Measurements from ENCODE around the gene ORM2.
"Not testable (repeated sequence)": the region's sequence is repeated elsewhere in the genome, so short reads cannot be mapped to it uniquely, and the experiment has no call there.

ORM2 gene

DNA sequence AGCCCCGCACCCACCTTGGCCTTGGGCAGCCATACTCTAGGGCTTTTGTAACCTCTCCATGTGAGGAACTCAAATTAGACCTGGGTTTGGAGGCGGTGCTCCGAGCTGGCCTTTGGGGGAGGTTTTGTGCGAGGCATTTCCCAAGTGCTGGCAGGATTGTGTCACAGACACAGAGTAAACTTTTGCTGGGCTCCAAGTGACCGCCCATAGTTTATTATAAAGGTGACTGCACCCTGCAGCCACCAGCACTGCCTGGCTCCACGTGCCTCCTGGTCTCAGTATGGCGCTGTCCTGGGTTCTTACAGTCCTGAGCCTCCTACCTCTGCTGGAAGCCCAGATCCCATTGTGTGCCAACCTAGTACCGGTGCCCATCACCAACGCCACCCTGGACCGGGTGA is at the start of gene ORM2:
Gene ORM2 (plus strand): TSS at position 245 of the 398 bp plus-strand sequence. CDS start 36 bp downstream, at position 281.
- intact Hi-C loops (cut with DNase I); DNase-seq: not testable (repeated sequence)

DNA sequence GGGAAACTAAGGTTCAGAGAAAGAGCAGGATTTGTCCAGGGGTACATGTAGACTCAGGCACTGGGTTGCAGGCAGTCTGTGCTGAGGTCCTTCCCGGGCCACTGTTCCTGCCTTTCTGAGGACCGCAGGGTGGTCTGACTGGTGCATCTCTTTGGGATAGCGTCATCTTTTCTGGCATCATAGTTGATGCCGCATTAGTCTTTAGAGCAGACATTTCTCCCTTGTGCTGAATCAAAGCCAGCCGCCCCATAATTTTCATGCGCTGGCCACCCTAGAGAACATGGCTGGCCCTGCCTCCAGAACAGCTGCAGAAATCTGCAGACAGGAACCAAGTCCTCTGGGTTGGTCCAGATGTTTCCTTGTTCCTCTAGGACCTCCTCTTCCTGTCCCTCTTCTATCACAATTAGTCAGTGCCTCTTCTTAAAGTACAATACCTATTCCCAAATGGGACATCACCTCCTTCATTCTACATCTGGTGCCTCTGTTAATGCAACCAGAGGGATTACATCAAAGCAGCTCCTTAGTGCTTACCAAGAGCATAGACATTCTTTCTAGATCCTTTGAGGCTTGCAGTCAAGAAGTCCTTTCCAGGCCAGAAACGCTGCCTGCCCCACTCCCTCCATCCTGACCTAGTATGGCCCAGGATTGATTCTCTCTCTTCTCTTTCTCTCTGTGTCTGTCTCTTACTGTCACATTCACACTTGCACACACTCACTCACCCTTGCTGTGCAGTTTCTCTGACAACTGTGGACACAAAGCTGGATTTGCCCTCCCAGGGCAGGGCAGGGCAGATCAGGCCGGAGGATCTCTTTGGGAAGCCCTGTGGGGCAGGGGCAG is 48.8 kb upstream of the ORM2 start:
- intact Hi-C loops (cut with DNase I) = no loop called here
- peak in 1 of 42 donors; percentile 3 for DNase-seq

DNA sequence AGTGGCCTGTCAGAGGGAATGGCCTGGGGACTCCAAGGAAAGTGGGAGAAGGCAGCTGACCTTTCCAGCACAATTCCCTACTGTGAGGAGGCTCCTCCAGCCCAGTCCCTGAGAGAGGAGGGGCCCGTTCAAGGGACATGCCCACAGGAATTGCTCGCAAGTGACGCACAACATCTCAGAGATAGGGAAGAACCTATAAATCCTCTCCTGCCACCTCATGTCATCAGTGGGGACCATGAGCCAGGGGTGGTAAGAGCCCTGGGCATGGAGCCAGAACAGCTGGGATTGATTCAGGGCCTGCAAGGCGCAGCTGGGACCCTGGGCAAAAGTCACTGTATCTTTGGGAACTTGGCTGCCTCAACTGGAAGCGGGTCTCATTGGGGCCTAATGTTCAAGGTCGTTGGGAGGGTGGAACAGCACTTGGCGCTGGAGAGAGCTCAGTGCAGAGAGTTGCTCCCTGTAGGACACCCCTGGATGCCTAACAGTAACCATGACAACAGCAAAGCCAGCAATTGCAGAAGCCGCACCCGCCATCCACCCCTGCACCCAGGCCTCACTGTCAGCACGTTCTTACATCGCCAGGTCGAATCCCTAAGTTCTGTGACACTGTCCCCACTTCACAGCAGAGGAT is 48.1 kb upstream of the ORM2 start:
- intact Hi-C loops (cut with DNase I) = no loop called here
- DNase-seq = peak in 5 of 42 donors; percentile 2 to 40 (median 6)

DNA sequence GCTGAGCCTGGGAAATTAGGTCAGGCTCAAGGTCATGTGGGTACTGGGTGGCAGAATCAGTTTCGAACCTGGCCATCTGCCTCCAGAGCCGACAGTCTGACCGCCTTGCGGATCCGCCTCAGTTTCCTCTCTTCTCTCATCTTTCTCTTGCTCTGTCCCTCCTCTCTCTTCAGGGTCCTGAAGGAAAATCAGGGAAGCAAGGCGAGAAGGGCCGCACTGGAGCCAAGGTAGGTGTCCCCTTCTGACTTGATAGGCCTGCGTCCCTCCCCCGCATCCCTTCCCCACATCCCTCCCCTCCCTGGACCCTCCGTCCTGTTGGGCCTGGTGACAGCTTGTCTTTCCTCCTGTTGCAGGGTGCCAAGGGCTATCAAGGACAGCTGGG is 47.6 kb upstream of the ORM2 start:
- peak in 1 of 42 donors; percentile 4 for DNase-seq
- intact Hi-C loops (cut with DNase I) = no loop called here

DNA sequence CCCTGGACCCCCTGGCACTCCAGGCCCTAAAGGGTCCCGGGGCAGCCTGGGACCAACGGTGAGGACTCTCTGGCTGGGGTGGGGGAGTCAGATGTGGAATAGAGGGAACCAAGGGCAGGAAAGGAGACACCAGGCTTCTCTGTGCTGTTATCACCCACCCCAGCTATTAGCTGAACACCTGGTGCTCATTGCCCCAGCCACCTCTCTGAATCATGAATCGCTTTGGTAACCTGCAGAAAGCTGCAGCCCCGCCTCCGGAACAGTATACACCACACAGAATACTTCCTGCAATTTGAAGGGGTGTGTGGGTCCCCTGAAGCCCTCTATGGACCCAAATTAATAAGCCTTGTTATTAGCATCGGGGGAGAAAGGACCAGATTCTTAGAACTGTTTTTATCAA is 47.2 kb upstream of the ORM2 start:
- peak in 4 of 42 donors; percentile 2 to 34 (median 4) for DNase-seq
- intact Hi-C loops (cut with DNase I) = no loop called here

DNA sequence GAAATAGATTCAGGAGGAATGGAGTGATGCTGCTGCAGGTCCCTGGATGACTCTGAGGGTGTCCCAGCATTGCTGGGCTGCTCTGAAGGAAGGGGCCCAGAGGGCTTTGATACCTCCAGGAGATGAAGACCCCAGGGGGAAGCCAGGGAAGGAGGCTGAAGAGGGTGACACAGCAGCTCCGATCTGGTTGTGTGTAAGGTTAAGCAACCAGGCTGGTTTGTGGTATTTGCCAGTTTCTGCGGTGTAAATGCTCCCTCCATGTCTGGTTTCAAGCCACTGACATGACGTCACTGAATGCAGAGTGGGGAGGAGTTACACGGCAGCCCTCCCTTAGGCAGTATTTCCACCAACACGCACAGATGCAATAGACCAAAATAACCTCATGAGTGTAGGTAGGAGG is 46.7 kb upstream of the ORM2 start:
- intact Hi-C loops (cut with DNase I) = no loop called here
- peak in 8 of 42 donors; percentile 3 to 56 (median 18) for DNase-seq

DNA sequence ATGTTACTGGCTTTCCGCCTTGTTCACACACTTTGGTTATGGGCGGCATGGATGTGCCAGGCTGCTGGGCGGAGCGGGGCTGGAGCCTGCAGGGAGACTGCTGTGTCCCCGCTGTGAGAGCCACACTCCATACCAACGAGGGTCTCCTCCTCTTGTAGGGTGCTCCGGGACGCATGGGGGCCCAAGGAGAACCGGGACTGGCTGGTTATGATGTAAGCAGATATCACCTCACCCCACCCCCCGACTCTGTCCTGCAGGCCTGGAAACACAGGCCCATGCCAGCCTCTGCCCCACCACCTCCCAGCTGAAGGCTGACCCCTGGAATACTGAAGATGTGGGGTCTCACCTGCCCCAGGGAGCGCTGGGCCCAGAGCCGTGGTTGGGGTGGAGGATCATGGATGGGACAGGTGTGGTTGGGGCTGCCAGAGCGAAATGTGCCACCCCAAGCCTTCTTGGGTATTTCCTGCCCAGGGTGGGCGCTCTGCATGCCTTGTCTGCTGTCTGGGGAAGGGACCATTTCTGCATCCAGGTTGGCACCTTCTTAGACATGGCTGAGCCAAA is 46.0 kb upstream of the ORM2 start:
- intact Hi-C loops (cut with DNase I) = no loop called here
- peak in 3 of 42 donors; percentile 3 to 4 (median 3) for DNase-seq

DNA sequence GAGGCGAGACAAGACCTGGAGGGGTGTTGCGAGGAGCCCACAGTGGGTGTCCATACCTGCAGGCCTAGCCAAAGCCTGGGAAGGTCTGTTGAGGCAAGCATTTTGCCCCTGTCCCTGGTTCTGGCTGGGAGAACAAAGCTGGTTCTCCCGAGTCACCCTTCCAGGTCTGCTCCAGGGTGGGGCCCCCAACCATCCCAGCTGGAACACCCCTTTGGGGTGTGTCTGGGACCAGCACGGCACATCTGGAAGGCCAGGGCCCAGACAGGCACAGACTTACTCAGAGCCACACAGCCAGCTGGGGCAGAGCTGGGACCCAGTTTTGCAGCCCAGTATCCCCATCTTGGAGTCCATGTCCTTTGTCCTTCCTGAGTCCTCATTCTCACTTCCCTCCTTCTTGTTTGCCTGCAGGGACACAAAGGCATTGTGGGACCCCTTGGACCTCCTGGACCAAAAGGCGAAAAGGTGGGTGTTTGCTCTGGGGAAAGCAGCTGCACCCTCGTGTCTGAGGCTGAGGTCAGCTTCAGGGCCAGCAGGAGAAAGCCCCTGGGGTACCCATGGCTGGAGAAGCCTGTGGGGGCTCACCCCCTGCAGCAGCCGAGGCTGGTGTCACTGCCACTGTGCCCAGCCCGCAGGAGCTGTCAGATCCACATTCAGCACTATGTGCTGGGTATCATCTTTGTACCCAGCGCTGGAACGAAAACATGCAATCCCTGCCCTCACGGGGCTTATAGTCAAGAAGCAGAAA is 45.2 kb upstream of the ORM2 start:
- DNase-seq = peak in 4 of 42 donors; percentile 1 to 5 (median 2)
- intact Hi-C loops (cut with DNase I) = no loop called here

DNA sequence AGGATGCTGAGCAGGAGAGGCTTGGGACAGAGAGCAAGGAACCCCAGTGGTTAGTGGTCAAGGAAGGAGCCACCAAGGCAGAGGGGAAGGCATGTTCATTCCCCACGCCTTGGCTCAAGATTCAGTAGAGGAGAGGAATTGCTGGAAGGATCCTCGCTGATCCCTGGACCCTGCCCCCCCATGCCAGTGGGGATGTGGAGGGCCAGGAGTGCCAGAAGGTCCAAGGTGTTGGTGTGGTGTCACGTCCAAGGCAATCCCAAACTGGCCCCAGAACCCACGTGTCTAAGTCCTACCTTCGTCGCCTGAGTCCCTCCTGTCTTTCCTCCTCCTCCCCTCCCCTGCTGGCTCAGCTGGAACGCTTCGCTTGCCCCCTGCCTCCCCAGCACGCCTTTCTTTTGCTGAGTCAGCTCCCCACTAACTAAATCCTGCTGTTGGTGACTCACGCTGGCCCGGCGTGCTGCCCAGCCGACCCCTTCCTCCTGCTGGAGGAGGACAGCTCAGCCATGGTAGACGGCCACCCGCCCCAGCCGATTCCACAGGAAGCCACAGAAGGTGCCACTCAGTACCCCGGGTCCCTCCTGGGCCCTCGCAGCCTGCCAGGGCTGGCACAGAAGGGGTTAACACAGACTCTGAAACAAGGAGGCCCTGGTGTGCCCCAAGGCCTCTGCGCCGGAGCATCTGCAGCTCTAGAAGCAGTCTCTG is 44.4 kb upstream of the ORM2 start:
- peak in 4 of 42 donors; percentile 0 to 24 (median 6) for DNase-seq
- intact Hi-C loops (cut with DNase I) = no loop called here

DNA sequence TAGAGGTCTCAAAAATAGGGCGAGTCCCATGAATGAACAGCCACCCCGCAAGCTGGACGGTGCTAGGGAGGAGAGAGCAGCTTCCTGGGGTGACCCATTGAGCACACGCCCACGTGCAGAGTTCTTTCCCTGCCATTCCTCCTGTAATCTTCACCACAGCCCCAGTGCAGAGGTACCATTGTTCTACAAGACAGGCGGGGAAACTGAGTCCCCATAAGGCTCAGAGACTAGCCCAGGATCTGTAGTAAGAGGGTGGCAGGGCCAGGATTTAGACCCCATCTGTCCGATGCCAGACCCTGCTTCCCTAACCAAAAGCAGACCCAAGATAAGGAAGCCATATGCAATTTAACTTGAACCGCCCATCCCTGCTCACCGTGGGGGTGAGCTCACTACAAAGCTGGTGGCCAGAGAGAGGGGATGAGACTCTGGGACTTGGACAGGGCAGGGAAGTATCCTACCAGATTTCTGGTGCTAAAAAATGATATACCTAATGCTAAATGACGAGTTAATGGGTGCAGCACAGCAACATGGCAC is 43.5 kb upstream of the ORM2 start:
- intact Hi-C loops (cut with DNase I) = no loop called here

DNA sequence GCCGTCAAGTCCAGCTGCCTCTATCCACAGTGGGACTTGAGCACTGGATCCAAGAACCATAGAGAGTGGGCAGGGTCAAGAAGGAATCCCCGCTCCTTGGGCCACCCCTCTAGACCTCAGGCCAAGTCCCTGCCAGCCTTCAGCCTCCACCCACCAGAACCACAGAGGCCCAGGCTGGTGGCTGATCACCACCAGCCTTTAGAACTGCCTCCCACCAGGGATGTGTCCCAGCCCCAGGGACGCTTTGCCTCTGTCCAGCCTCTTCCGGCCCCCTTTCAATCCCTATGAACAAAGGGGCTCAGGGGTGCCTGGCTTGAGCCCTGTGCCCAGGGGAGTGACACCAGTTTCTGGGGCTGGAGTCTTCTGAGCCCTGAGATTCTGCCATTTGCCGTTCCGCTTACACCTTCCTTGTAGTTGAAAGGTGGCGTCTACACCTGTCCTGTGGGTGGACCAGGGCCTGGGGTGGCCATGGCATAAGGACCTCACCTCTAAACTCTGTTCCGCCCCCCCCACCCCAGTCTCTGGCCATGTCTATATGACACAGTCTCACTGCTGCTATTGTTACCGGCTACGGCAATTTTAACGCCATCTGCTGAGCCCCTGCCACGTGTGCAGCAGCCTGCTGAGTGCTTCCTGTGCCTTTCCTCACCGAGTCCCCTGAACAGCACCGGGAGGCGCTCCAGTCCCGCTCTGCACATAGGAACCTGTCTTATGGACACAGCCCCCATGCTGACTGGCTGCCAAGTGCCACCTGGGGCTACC is 42.5 kb upstream of the ORM2 start:
- intact Hi-C loops (cut with DNase I) = no loop called here
- peak in 5 of 42 donors; percentile 2 to 25 (median 10) for DNase-seq

More for the DNA sequence above, 43.5 kb upstream of the ORM2 start:
- peak in 4 of 42 donors; percentile 2 to 14 (median 6) for DNase-seq

DNA sequence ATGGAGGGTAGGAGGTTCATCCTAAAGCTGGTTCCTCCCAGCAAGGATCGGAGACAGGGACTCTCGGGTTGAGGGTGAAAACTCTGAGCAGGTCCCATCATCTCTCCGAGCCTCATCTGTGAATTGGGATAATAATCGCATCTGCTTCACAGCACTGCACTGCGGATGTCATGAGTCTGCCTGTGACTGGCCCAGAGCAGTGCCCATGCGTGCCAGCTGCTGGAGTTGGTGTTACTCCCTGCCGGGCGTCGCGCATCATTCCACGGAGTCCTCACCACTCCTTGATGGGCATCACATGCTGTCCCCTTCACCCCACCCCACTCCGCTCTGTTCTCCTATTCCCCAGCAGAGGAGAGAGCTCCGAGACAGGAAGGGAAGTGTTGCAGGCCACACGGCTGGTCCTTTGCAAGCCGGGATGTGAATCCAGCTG is 41.9 kb upstream of the ORM2 start:
- peak in 4 of 42 donors; percentile 9 to 27 (median 18) for DNase-seq
- intact Hi-C loops (cut with DNase I) = no loop called here

DNA sequence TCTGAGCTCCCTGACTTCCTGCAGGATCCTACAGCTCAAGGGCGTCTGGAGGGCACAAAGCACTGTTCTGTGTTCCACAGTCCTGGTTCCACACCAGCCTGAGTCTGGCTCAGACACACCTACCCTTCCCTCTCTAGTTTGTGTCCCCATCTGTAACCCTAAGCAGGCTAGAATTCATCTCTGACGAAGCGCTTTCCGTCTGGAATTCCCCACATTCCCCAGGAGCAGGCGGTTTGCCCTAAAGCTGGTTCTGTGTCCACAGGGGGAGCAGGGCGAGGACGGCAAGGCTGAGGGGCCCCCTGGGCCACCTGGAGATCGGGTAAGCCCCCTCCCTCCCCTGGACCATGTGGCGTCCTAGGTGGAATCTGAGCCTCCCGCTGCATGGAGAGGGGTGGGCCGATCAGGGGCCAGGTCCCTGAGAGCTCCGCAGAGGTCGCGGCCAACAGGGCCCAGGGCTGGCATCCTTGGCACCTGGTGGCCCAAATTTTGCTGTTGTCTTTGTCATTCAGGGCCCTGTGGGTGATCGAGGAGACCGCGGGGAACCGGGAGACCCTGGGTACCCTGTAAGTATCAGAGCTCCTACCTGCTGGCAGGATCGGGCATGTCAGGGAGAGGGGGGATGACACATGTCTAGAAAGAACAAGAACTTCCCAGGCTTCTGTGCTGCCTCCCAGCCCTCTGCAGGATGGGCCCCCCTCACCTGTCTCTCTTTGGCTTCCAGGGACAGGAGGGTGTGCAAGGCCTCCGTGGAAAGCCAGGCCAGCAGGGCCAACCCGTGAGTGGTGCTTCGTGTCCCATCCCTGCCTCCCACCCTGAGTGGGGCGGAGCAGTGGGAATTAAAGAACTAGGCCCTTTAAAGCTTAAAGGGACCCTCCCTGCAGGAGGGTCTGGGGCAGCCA is 41.2 kb upstream of the ORM2 start:
- intact Hi-C loops (cut with DNase I) = no loop called here
- DNase-seq = peak in 8 of 42 donors; percentile 2 to 26 (median 8)

DNA sequence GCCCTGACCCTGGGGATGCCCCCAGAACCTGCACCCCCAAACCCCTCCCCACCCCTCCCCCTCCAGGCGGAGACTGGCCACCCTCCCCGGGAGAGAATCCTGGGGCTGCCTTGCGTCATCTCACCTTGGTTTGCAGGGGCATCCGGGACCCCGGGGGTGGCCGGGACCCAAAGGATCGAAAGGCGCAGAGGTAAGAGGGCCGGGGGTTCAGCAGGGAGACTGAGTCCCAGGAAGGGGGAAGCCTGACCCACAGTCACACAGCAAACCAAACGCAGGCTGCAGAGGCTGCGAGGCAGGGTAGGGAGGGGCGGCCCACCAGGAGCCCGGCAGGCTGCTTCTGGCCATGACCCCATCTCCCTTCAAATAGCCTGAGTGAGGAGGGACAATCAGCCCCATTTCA is 40.6 kb upstream of the ORM2 start:
- peak in 6 of 42 donors; percentile 2 to 24 (median 6) for DNase-seq
- intact Hi-C loops (cut with DNase I) = no loop called here

DNA sequence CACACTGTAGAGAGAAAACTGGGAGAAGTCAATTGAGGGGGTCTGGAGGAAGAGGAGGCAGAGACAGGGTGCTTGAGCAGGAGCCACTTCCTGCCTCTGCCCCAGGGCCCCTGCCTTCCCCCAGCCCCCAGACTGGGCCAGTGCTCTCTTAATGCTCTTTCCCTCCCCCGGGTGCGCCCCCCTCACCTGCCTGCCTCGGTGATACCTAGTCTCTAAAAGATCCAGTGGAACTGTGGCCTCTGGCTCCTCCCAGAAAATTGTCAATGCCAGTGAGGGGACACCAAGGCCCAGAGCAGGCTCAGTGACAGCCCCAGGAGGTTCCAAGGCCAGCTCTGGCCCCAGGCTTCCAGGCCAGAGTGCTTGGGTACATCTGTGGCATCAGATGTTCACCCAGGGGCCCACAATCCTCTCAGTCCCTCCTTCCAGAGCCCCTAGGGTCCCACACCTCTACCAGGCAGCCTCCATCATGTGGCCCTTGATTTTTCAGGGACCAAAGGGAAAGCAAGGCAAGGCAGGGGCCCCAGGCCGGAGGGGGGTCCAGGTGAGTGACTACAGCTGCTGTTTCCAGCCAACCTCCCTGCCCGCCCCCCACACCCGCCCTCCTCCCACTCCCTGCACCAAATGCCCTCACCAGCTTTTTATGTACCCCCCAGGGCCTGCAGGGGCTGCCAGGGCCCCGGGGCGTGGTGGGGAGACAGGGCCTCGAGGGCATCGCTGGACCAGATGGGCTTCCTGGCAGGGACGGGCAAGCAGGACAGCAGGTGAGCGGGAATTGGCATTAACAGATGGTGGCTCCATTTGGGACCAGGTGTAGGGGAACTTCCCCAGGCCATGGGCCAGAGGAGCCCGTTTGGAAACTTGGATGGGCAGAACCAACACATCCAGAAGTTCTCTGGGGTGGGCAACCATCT is 39.8 kb upstream of the ORM2 start:
- intact Hi-C loops (cut with DNase I) = loop anchor here (5.0 kb wide), 3 partner anchors 133 to 208 kb away; partner anchors contain the start of genes COL27A1 and KIF12
- DNase-seq = peak in 8 of 42 donors; percentile 1 to 27 (median 11)

Data from head of caudate nucleus (tissue), 42 donors.